Inflammatory macrophage treated with lipopolysaccharide for 4 hours (primary cell): ENCODE measurements around the gene ENPP1.
A peak's percentile ranks its signal among the peaks of the same experiment; 100 is the strongest.

Experiments
- DNase-seq: peaks from one replicate; pipeline ENCODE4 v3.0.0-alpha.2; 2020

The ENPP1 gene

DNA sequence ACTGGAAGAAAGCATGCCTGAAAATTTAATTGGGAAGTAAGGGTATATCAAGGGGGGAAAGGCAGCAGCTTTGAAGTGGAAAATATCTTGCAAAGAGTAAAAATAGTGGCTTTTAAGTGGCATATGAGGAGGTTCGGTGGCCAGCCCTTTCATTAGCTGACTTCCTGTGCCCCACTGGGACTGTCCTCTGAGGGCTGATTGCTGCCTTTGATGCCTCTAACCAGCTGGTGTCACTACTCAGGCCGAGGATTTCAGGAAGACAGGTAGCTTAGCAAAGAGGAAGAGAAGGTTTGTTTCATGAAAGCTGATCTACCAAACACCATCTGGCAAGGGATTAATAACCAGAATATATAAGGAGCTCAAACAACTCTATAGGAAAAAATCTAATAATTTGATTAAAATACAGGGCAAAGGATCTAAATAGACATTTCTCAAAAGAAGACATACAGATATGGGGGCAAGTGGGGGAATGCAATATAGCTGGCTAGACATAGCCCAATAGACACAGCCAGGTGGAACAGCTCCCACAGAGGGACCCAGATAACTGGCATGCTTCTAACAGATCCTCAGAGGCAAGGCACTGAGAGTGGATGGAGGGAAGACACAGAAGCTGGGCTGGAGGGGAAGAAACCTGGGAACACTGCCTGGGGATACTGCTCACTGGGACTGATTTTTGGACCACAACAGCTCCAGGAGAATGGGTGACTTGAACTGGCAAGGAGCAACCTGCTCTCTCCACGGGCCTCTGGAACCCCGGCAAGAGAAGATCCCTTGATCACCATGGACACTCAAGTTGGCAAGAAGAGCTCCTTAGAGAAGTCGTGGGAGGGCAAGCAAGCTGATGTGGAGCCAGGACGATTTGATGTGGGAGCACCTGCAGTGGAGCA is 110.2 kb downstream of the ENPP1 start:
- no peak for DNase-seq

DNA sequence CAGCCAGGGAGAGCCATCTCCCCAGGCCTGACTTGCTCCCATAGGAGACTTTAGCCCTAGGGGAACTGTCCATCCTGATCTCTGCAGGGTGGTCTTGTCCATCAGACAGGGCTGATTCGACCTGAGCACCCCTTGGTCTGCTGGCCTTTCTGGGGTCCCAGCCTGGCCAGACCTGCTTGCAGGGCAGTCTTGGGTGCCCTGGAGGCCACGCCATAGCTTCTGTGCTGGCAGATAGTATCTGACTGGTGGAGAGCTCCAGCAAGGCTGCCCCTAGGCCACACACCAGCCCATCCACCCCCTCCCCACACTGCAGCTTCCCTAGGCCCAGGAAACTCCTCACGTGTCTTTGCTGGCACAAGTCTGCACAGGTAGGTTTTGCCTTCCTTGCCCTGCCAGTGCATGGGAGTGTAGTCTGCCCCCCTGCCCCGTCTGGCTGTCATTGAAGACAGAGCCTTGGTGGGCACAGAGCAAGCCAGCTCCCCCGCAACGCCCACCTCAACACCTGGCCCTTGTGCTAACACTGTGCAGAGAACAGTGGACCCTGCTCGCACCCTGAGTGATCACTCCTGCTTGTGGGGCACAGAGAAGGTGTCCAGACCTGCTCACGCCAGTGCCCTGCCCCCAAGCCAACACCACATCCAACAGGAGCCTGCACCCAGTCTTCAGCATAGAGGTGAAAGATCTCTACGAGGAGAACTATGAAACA is 111.0 kb downstream of the ENPP1 start:
- no peak for DNase-seq

DNA sequence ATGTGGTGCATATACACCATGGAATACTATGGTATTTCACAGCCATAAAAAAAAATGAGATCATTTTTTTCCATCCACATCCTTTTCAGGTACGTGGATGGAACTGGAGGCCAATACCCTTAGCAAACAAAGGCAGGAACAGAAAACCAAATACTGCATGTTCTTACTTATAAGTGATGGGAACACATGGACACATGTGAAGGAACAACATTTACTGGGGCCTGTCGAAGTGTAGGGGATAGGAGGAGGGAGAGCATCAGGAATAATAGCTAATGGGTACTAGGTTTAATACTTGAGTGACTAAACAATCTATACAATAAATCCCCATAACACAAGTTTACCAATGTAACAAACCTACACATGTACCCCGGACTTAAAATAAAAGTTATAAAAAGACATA is 112.8 kb downstream of the ENPP1 start:
- DNase-seq, result no peak

DNA sequence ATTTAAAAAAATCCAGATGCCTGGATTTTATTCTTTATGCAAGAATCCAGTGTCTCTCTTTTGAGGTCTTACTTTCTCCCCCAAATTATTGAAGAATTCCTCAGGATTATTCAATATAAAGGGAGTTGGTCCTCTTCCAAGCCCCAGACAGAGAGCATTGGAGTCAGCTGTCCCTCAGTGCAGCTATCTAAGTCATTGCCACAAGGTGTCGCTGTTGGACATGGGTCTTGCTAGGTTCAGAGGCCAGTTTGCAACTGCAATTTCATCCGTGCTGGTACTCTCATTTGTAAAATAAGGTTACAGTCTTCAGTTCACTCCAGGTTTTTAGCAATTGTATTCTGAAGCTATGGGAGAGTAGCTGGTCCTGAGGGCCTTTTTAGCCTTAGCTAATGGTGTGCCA is 115.5 kb downstream of the ENPP1 start:
- DNase-seq, result peak; percentile 44

DNA sequence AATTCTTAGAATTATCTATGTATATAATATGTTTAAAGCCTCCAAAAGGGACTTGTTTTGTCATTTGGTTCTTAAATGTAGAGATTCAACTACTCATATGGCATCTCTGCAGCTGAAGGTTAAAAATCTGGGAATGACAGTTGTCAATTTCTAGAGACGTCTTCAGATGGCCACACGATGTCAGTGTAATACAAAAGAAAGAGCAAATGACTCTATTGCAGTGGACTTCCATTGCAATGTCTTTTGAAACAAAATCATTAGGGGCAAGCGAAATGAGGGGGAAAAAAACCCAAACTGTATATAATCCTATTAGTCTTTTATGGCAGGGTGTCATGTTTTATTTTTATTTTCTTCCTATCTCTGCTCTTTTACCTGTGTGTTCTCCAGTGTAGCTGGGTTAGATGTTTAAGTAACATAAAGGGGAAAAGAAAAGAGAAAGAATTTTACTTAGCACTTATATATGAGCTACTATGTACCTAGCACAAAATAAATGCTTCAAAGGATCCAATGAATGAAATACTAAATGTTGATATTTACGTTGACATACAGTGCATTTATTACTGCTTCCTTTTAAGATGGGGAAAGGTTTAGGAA is 117.2 kb downstream of the ENPP1 start:
- no peak for DNase-seq

DNA sequence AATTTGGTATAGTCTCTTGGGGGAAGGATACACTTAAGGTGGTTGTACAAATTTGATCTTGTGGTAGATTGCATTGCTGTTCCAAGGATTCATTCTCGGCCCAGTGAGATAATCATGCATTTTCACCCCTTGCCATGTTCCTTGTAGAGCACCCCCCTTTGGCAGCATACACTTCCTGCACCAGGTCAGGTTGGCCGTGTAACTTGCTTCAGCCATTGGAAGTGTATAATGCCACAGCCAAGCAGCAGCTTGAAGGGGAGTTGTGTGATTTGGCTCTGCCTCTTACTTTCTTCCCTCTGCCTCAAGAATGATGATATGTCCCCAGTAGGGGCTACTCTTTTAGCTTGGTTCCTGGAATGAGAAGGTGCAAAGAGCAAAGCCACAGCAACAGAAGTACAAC is 121.4 kb downstream of the ENPP1 start:
- DNase-seq, result no peak

DNA sequence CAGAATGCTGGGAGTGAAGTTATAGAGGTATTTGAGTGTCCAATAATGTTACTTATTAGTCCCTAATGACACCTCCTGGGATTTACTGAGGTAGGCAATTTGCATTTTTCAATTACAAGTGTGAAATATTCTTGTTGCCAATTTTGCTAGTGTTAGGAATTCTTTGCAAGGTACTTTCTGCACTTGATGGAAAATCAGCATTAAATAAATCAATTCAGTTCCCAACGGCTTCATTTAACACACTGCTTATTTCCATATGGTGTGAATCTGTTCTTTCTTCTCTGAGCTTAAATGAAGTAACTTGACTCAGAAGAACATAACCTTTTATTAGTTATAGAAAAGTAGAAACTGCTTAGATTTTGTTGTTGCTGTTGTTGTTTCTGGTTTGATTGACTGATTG is 122.2 kb downstream of the ENPP1 start:
- DNase-seq, result no peak

DNA sequence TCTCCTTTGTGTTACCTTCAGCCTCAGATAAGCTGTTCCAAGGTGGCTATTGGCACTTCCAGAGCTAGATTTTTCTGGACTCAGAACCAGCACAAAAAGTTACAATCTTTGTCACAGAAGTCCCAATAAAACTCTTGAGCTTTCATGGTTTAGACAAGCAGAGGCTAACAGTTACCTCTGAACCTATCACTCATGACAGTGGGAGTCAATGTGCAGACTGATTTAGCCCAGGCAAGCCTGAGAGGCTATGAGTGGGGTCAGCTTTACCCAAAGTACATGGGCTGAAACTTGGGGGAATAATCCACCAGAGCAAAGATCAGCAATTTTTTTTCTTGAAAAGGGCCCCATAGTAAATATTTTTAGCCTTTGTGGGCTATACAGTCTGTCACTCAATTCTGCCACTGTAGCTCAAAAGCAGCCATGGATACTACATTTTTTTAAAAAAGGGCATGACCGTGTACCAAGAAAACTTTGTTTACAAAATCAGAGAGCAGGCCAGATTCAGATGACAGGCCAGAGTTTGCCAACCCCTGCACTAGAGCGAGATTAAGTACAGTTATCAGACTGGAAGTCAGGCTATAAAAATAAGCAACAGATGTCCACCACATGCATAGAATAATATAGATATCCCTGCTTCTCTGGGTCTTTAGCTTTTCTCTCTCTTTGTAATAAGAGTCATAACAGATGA is 123.4 kb downstream of the ENPP1 start:
- DNase-seq, result no peak

DNA sequence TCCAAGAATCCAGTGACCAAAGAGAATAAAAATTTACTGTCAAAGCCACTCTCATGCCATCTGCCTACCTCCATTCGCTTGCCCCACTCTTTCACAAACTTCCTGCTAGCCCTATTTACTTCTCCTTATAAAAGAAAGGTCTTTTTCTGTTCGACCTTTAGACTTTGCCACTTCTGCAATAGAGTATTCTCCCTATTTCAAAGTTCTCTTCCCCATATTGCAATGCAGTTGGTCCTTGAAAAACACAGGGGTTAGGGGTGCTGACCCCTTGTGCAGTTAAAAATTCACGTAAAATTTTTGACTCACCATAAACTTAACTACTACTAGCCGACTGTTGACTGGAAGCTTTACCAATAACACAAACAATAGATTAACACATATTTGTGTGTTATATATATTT is 128.3 kb downstream of the ENPP1 start:
- DNase-seq, result no peak

DNA sequence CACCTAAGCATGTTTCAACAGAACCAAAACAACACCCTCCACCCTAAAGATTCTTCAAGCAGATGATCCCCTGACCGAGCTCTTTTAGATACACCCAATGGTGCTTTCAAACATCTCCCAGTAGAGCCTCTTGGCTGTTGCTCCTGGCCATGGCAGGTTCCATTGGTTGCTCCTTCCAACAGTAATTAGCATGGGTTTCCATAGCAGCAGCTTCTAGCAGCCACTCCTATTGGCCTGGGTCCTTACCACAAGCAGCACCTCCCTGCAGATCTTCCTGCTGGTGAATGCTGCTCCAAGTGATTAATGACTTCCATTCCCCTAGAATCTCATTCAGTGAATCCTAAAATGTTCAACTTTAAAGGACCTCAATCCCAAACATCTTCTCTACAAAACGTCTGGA is 129.4 kb downstream of the ENPP1 start:
- no peak for DNase-seq

DNA sequence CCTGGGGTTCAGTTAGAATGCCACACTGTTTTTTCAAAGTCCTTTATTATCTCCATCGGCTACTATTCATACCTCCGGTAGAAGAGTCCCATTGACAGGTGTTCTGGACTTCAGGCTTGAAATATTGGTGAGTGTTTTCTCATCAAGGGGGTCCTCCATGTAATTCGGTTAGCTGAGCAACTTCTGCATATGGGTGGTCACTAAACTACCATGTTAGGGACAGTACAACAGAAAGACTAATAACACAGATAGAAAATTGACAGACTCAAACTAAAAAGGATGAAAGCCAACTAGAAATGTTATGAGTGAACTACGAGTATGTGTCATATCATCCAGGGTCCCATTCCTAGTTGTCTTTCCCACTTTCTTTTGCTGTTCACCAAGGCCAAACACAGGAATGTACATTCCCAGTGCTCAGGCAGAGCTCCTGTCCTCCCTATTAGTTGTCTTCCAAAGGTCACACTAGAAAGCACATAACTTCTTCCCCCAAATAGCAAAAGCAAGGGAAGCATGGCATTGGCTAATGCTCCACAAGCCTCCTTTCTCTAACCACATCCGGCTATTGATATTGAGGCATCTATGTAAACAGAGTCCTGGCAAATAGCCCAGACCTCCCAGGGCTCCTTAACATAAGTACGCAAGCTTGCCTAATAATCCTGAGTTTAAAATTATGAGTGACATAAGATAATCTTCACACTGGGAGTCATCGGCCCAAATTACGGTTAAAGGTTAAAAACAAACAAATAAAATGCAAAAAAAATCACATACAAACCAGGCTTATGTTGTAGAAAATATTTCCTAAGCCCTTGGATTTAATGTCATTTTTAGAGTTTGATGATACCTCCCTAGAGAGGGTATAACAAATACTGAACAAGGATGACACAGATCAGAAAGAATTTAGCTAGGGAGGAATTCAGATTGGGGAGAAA is 130.1 kb downstream of the ENPP1 start:
- DNase-seq, result no peak
